Activated CD4-positive, alpha-beta T cell treated with anti-CD3 and anti-CD28 coated beads, Interleukin-2, Interleukin-6, amounts not matched to agents 100 ng/mL and 50 ng/mL, durations not matched to agents 16 hours and 8 hours (primary cell): ENCODE results near the gene CYP2A6.
"Not testable (repeated sequence)": the region's sequence is repeated elsewhere in the genome, so short reads cannot be mapped to it uniquely, and the experiment has no call there.

ENCODE experiments used
- DNase-seq: peaks from one replicate; pipeline ENCODE4 v3.0.0-alpha.2; 2020

CYP2A6 gene

GRCh38 chr19:40850277-40850676, at the start of gene CYP2A6:
TSS of gene CYP2A6 (minus strand) at chr19:40850447. CDS start at chr19:40850426, 21 bp downstream.
- DNase-seq, result not testable (repeated sequence)

- DNase-seq, result peak; percentile 16
Measured at GRCh38 chr19:40899964-40900363, 49.7 kb upstream of the CYP2A6 start.

GRCh38 chr19:40896843-40897789, 46.9 kb upstream of the CYP2A6 start:
- DNase-seq, result peak; percentile 62

GRCh38 chr19:40896418-40896796, 46.2 kb upstream of the CYP2A6 start:
- DNase-seq, result no peak

- DNase-seq, result no peak
Measured at GRCh38 chr19:40893112-40893511, 42.9 kb upstream of the CYP2A6 start.

- no peak for DNase-seq
Measured at GRCh38 chr19:40889366-40889765, 39.1 kb upstream of the CYP2A6 start.

- DNase-seq, result no peak
Measured at GRCh38 chr19:40888191-40888590, 37.9 kb upstream of the CYP2A6 start.

- DNase-seq, result not testable (repeated sequence)
Measured at GRCh38 chr19:40884187-40884931, 34.1 kb upstream of the CYP2A6 start.

GRCh38 chr19:40882062-40882461, 31.8 kb upstream of the CYP2A6 start, which contains the start of gene CYP2A7:
TSS of gene CYP2A7 (minus strand) at chr19:40882231. CDS start at chr19:40882210, 21 bp downstream.
- not testable (repeated sequence) for DNase-seq

GRCh38 chr19:40879349-40879748, 29.1 kb upstream of the CYP2A6 start:
- not testable (repeated sequence) for DNase-seq

GRCh38 chr19:40875526-40875951, 25.3 kb upstream of the CYP2A6 start:
- peak; percentile 93 for DNase-seq

GRCh38 chr19:40874874-40875273, 24.6 kb upstream of the CYP2A6 start:
- DNase-seq, result not testable (repeated sequence)

- DNase-seq, result not testable (repeated sequence)
Measured at GRCh38 chr19:40873873-40874272, 23.6 kb upstream of the CYP2A6 start.

- DNase-seq, result no peak
Measured at GRCh38 chr19:40872209-40872608, 22.0 kb upstream of the CYP2A6 start.

GRCh38 chr19:40867701-40868100, 17.5 kb upstream of the CYP2A6 start:
- DNase-seq, result no peak

GRCh38 chr19:40864739-40865496, 14.7 kb upstream of the CYP2A6 start:
- not testable (repeated sequence) for DNase-seq

- DNase-seq, result no peak
Measured at GRCh38 chr19:40862785-40863184, 12.5 kb upstream of the CYP2A6 start.

GRCh38 chr19:40862333-40862732, 12.1 kb upstream of the CYP2A6 start:
- DNase-seq, result no peak

- no peak for DNase-seq
Measured at GRCh38 chr19:40858109-40858508, 7.9 kb upstream of the CYP2A6 start.

- not testable (repeated sequence) for DNase-seq
Measured at GRCh38 chr19:40852467-40853152, 2.4 kb upstream of the CYP2A6 start.

- DNase-seq, result not testable (repeated sequence)
Measured at GRCh38 chr19:40846722-40847121, 3.5 kb downstream of the CYP2A6 start.

GRCh38 chr19:40843653-40844052, 6.6 kb downstream of the CYP2A6 start:
- peak; percentile 60 for DNase-seq
